H1 (cell line): ENCODE measurements around the gene FANCE. TPM values are rescaled to one million over a fixed set of nuclear protein-coding genes. Genes with fewer than 3 reads are reported as not detected.

Experiments
- ASH2L ChIP-seq: fragments of 200-600, 300-600 bp; sonication (generic); IDR thresholded peaks from one replicate; pipeline ENCODE4 v1.7.1; 2017; ENCODE audit warnings: low read length
- CTBP2 ChIP-seq: IDR thresholded peaks from 2 replicates; pipeline ENCODE4 v1.7.0; 2011; ENCODE audit warnings: borderline replicate concordance, mild to moderate bottlenecking, moderate library complexity, mixed read lengths, low read length; ENCODE audit not compliant: insufficient read depth, insufficient read length
- CTCF ChIP-seq, 3 experiments: IDR thresholded peaks; 1 replicate in 2 of 3; 2 replicates in 1 of 3; pipeline versions ENCODE4 v1.5.1 to v1.6.1; 2011; ENCODE audit warnings: low read length in 3 of 3, mild to moderate bottlenecking in 3 of 3, inconsistent platforms in 2 of 3, low read depth in 1 of 3, moderate library complexity in 1 of 3; ENCODE audit not compliant: insufficient read depth in 1 of 3; ENCODE audit errors: control extremely low read depth in 1 of 3
- PHF8 ChIP-seq: fragments of 200-600 bp; sonication (generic); conservative IDR thresholded peaks from 2 replicates; pipeline ENCODE4 v1.7.1; 2012; ENCODE audit warnings: low read depth, mild to moderate bottlenecking, inconsistent platforms, low read length, moderate library complexity
- POLR2AphosphoS5 ChIP-seq: IDR thresholded peaks from 2 replicates; pipeline ENCODE4 v1.6.1; 2011; ENCODE audit warnings: low read depth, low read length
- SIN3A ChIP-seq, 2 experiments: IDR thresholded peaks in 1 of 2; conservative IDR thresholded peaks in 1 of 2; 2 replicates each; pipeline ENCODE4 v1.6.1; 2011 to 2012; ENCODE audit warnings: low read length in 2 of 2, improper control_type of control experiment in 1 of 2, low read depth in 1 of 2, mild to moderate bottlenecking in 1 of 2
- TAF1 ChIP-seq: IDR thresholded peaks from 2 replicates; pipeline ENCODE4 v1.6.1; 2011; ENCODE audit warnings: mild to moderate bottlenecking, low read depth, low read length
- TBP ChIP-seq: IDR thresholded peaks from 2 replicates; pipeline ENCODE4 v1.6.1; 2011; ENCODE audit warnings: low read depth, low read length, improper control_type of control experiment
- polyA plus RNA-seq, 7 experiments: library from polyadenylated mRNA; depleted of rRNA in 3 of 7; stranded (reverse) in 5 of 7; unstranded in 2 of 7; fragments of >200 nt in 5 of 7; fragments of 200-250 nt in 2 of 7; gene quantifications; 1 replicate in 5 of 7; 2 replicates in 1 of 7; 4 replicates in 1 of 7; pipeline versions ENCODE4 v1.2.1 to v1.2.3, GENCODE V29; 2011 to 2013; ENCODE audit warnings: missing spikeins in 2 of 7, mixed read lengths in 2 of 7
- total RNA-seq: library from RNA; stranded (reverse); fragmentation: NEBNext Ultra II Directional; extraction: Animal tissue kit (Norgen Biotek cat#: 25700); gene quantifications from 2 replicates; pipeline ENCODE4 v1.2.1, GENCODE V29; 2021

The FANCE gene
- total and polyA plus RNA-seq, 2 of the 8 experiments (the other 6 are each of a cell fraction or from before 2014, with no cell fraction given) = 16.1 to 17.0 TPM

GRCh38 chr6:35497571-35498421 is 45.7 kb downstream of the FANCE start (continued):
- TF ChIP-seq CTCF (IDR thresholded peaks at IDR 0.05; ENCODE audit: control extremely low read depth in 1 of 3, insufficient read depth in 1 of 3, low read depth in 1 of 3, low read length in 3 of 3) (no peak), SIN3A (conservative IDR thresholded peaks at IDR 0.05 in 1 of 2, IDR thresholded peaks at IDR 0.05 in 1 of 2; ENCODE audit: low read depth in 1 of 2, low read length in 2 of 2) (0 out of 4 replicates have a peak, but pooled peaks of 1 of the 2 experiments have one; percentile 50), POLR2AphosphoS5 (peak; percentile 54), ASH2L (peak; percentile 73), TBP (0 out of 2 replicates have a peak, but pooled peaks have one; percentile 21), CTBP2 (no peak), TAF1 (peak; percentile 41; the same call in 1 of the 2 replicates), PHF8 (no peak; the same call in 1 of the 2 replicates)
- TF ChIP-seq, all 59 proteins: peak for 13
